Memory B cell (primary cell): ENCODE data around the gene FBXL19.
"Not testable (repeated sequence)": the region's sequence is repeated elsewhere in the genome, so short reads cannot be mapped to it uniquely, and the experiment has no call there.

Source experiments
- ATAC-seq: fragments of 150-1000 bp; cut with Tn5 transposase; 2 replicates; pipeline ENCODE4 v1.10.0; 2021; ENCODE audit warnings: low read depth, mild to moderate bottlenecking, moderate library complexity
- DNase-seq, 2 donors: peaks; one replicate each; pipeline ENCODE4 v3.0.0; 2022; ENCODE audit warnings: low spot score in 2 of 2
- H3K27ac Mint-ChIP-seq: one replicate; pipeline ENCODE4 v1.8.0; 2022; ENCODE audit warnings: mild to moderate bottlenecking, moderate library complexity, mixed read lengths
- H3K27me3 Mint-ChIP-seq: one replicate; pipeline ENCODE4 v1.8.0; 2022; ENCODE audit warnings: mixed read lengths
- H3K36me3 Mint-ChIP-seq: one replicate; pipeline ENCODE4 v1.8.0; 2022; ENCODE audit warnings: mild to moderate bottlenecking, mixed read lengths
- H3K4me1 Mint-ChIP-seq: one replicate; pipeline ENCODE4 v1.8.0; 2022; ENCODE audit warnings: mixed read lengths
- H3K4me3 Mint-ChIP-seq: one replicate; pipeline ENCODE4 v1.8.0; 2022; ENCODE audit warnings: mild to moderate bottlenecking, moderate library complexity, mixed read lengths
- H3K9me3 Mint-ChIP-seq: one replicate; pipeline ENCODE4 v1.8.0; 2022; ENCODE audit warnings: mixed read lengths

Gene FBXL19

GRCh38 chr16:30889721-30890120 lies 33.7 kb upstream of the FBXL19 start:
- peaks cover 22% of the 10 kb centered on the region for H3K4me1 Mint-ChIP-seq
- H3K27ac Mint-ChIP-seq, result no peak overlapping the region
- no peak overlapping the region for H3K4me3 Mint-ChIP-seq
- peaks cover 15% of the 10 kb centered on the region for H3K36me3 Mint-ChIP-seq
- H3K27me3 Mint-ChIP-seq, result no peaks in the 10 kb centered on the region
- H3K9me3 Mint-ChIP-seq, result no peaks in the 10 kb centered on the region
- DNase-seq (no peak), ATAC-seq (no peak)

GRCh38 chr16:30891043-30891823 lies 32.1 kb upstream of the FBXL19 start:
- not testable (repeated sequence) for H3K4me3 Mint-ChIP-seq, H3K9me3 Mint-ChIP-seq, ATAC-seq, H3K27me3 Mint-ChIP-seq, DNase-seq, H3K27ac Mint-ChIP-seq
- H3K36me3 Mint-ChIP-seq, result peaks cover 12% of the 10 kb centered on the region
- H3K4me1 Mint-ChIP-seq, result peaks cover 26% of the 10 kb centered on the region

- H3K27me3 Mint-ChIP-seq, result no peaks in the 10 kb centered on the region
- no peak for DNase-seq
- H3K9me3 Mint-ChIP-seq, result no peaks in the 10 kb centered on the region
- H3K27ac Mint-ChIP-seq, result peak overlapping the region; percentile 81
- ATAC-seq, result no peak
- peak overlapping the region; percentile 89 for H3K4me3 Mint-ChIP-seq
- H3K36me3 Mint-ChIP-seq, result peaks cover 10% of the 10 kb centered on the region
- H3K4me1 Mint-ChIP-seq, result peaks cover 36% of the 10 kb centered on the region
Measured at GRCh38 chr16:30892670-30893416, 30.5 kb upstream of the FBXL19 start.

- no peaks in the 10 kb centered on the region for H3K27me3 Mint-ChIP-seq
- DNase-seq, result no peak
- no peaks in the 10 kb centered on the region for H3K9me3 Mint-ChIP-seq
- ATAC-seq, result peak; percentile 3
- peaks cover 36% of the 10 kb centered on the region for H3K4me1 Mint-ChIP-seq
- H3K4me3 Mint-ChIP-seq, result peak overlapping the region; percentile 89
- H3K36me3 Mint-ChIP-seq, result peaks cover 10% of the 10 kb centered on the region
- peak overlapping the region; percentile 81 for H3K27ac Mint-ChIP-seq
Measured at GRCh38 chr16:30893417-30893743, 30.0 kb upstream of the FBXL19 start.

- peak; percentile 68 for ATAC-seq
- peak within 1 kb of the TSS; percentile 81 for H3K27ac Mint-ChIP-seq
- peaks cover 5% of the 10 kb centered on the region for H3K36me3 Mint-ChIP-seq
- peak within 1 kb of the TSS; percentile 89 for H3K4me3 Mint-ChIP-seq
- no peaks in the 10 kb centered on the region for H3K9me3 Mint-ChIP-seq
- H3K27me3 Mint-ChIP-seq, result no peaks in the 10 kb centered on the region
- DNase-seq, result peak; percentile 63 to 75
- peaks cover 36% of the 10 kb centered on the region for H3K4me1 Mint-ChIP-seq
Measured at GRCh38 chr16:30893744-30894539, 29.4 kb upstream of the FBXL19 start, which contains the start of gene BCL7C. Gene BCL7C, minus strand, starts transcription at chr16:30894077. Its CDS starts 133 bp downstream, at chr16:30893944.

- Mint-ChIP-seq H3K36me3 (peaks cover 4% of the 10 kb centered on the region), H3K27ac (peak overlapping the region; percentile 78), H3K4me1 (peaks cover 36% of the 10 kb centered on the region), H3K4me3 (peak overlapping the region; percentile 84), H3K9me3 (no peaks in the 10 kb centered on the region), H3K27me3 (no peaks in the 10 kb centered on the region)
- ATAC-seq, result no peak
- no peak for DNase-seq
Measured at GRCh38 chr16:30894540-30895368, 28.6 kb upstream of the FBXL19 start.

- peaks cover 36% of the 10 kb centered on the region for H3K4me1 Mint-ChIP-seq
Measured at GRCh38 chr16:30895627-30896260, 27.6 kb upstream of the FBXL19 start.

GRCh38 chr16:30896261-30896888 lies 27.0 kb upstream of the FBXL19 start, which contains the start of gene CTF1:
Gene CTF1, plus strand, starts transcription at chr16:30896614. Its CDS starts 30 bp downstream, at chr16:30896644.
- no peak for DNase-seq
- Mint-ChIP-seq H3K9me3 (no peaks in the 10 kb centered on the region), H3K4me1 (peaks cover 41% of the 10 kb centered on the region), H3K27me3 (no peaks in the 10 kb centered on the region), H3K27ac (peak within 1 kb of the TSS; percentile 83), H3K4me3 (peak within 1 kb of the TSS; percentile 85), H3K36me3 (peaks cover 2% of the 10 kb centered on the region)
- no peak for ATAC-seq

More at GRCh38 chr16:30895627-30896260, 27.6 kb upstream of the FBXL19 start:
- Mint-ChIP-seq H3K27me3 (no peaks in the 10 kb centered on the region), H3K9me3 (no peaks in the 10 kb centered on the region), H3K4me3 (peak overlapping the region; percentile 85), H3K36me3 (peaks cover 2% of the 10 kb centered on the region), H3K27ac (no peak overlapping the region)
- no peak for ATAC-seq
- no peak for DNase-seq

GRCh38 chr16:30896889-30897733 lies 26.3 kb upstream of the FBXL19 start:
- H3K9me3 Mint-ChIP-seq, result no peaks in the 10 kb centered on the region
- H3K27me3 Mint-ChIP-seq, result no peaks in the 10 kb centered on the region
- ATAC-seq (peak; percentile 61), DNase-seq (peak; percentile 57 to 58)
- H3K4me3 Mint-ChIP-seq, result peak overlapping the region; percentile 85
- peak overlapping the region; percentile 83 for H3K27ac Mint-ChIP-seq
- H3K36me3 Mint-ChIP-seq, result no peaks in the 10 kb centered on the region
- peaks cover 41% of the 10 kb centered on the region for H3K4me1 Mint-ChIP-seq

GRCh38 chr16:30899794-30900193 lies 23.6 kb upstream of the FBXL19 start:
- ATAC-seq (no peak), DNase-seq (no peak)
- no peaks in the 10 kb centered on the region for H3K36me3 Mint-ChIP-seq
- H3K27ac Mint-ChIP-seq, result no peak overlapping the region
- H3K27me3 Mint-ChIP-seq, result no peaks in the 10 kb centered on the region
- peaks cover 40% of the 10 kb centered on the region for H3K4me1 Mint-ChIP-seq
- peaks cover 2% of the 10 kb centered on the region for H3K9me3 Mint-ChIP-seq
- no peak overlapping the region for H3K4me3 Mint-ChIP-seq

- Mint-ChIP-seq H3K27me3 (no peaks in the 10 kb centered on the region), H3K27ac (no peak overlapping the region), H3K4me1 (peaks cover 35% of the 10 kb centered on the region), H3K36me3 (no peaks in the 10 kb centered on the region), H3K9me3 (peaks cover 2% of the 10 kb centered on the region), H3K4me3 (no peak overlapping the region)
- no peak for DNase-seq
- no peak for ATAC-seq
Measured at GRCh38 chr16:30900588-30900987, 22.8 kb upstream of the FBXL19 start.
